Measurements from ENCODE around the gene HMX2. TPM values are rescaled to one million over a fixed set of nuclear protein-coding genes. Genes with fewer than 3 reads are reported as not detected.
A peak's percentile ranks its signal among the peaks of the same experiment; 100 is the strongest.

The HMX2 gene
- total and polyA plus RNA-seq, 2 of the 13 experiments (the other 11 are each of a cell fraction or from before 2014, with no cell fraction given) = not detected

DNA sequence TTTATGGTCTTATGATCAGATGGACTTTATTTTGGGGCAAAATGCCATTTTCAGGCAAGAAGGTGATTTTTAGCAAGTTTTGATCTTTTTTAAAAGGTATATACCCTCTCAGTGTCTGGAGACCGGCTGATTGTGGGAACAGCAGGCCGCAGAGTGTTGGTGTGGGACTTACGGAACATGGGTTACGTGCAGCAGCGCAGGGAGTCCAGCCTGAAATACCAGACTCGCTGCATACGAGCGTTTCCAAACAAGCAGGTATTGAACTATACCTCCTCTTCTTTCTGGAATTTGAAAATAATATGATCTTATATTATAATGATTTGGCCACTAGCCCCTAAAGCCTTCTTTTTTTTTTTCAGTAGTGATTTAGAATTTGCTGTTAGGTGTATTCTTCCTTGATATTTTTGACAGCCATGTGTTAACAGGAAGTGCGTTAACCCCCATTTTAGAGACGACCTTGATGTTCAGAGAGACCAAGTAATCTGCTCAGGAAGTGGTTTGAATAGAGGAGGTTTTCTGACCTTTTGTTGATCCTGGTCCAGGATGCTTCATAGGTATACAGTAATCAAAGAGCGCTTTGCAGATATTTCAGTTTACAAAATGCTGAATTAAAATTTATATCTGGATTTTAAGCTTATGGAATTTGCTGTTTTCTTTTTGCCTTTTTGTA, 12.5 kb downstream of the HMX2 start (continued):
- TF ChIP-seq, protein P1, sequence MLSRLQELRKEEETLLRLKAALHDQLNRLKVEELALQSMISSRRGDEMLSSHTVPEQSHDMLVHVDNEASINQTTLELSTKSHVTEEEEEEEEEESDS (CRISPR knock-in tag; IDR thresholded peaks at IDR 0.05; ENCODE audit: borderline replicate concordance) = no peak
- TF ChIP-seq, protein P2, sequence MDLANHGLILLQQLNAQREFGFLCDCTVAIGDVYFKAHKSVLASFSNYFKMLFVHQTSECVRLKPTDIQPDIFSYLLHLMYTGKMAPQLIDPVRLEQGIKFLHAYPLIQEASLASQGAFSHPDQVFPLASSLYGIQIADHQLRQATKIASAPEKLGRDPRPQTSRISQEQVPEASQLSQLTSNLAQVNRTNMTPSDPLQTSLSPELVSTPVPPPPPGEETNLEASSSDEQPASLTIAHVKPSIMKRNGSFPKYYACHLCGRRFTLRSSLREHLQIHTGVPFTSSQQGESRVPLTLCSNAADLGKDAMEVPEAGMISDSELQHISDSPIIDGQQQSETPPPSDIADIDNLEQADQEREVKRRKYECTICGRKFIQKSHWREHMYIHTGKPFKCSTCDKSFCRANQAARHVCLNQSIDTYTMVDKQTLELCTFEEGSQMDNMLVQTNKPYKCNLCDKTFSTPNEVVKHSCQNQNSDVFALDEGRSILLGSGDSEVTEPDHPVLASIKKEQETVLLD (CRISPR knock-in tag; IDR thresholded peaks at IDR 0.05; ENCODE audit: low read depth) = no peak
- TF ChIP-seq STAG1 (CRISPR knock-in tag; IDR thresholded peaks at IDR 0.05) = no peak

DNA sequence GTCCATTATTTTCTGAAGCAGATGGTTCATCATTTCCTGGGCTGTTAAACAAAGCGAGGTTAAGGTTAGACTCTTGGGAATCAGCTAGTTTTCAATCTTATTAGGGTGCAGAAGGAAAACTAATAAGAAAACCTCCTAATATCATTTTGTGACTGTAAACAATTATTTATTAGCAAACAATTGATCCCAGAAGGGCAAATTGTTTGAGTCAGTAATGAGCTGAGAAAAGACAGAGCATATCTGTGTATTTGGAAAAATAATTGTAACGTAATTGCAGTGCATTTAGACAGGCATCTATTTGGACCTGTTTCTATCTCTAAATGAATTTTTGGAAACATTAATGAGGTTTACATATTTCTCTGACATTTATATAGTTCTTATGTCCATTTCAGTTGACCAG, 16.4 kb downstream of the HMX2 start:
- TF ChIP-seq NR2C2 (CRISPR knock-in tag; IDR thresholded peaks at IDR 0.05; ENCODE audit: borderline replicate concordance) (no peak), SAP130 (CRISPR knock-in tag; IDR thresholded peaks at IDR 0.05; ENCODE audit: low read depth) (no peak), AGO1 (IDR thresholded peaks at IDR 0.05; ENCODE audit: low read depth, low read length, poor library complexity, severe bottlenecking) (no peak), RBFOX2 (IDR thresholded peaks at IDR 0.05; ENCODE audit: low read depth, low read length) (0 out of 2 replicates have a peak, but pooled peaks have one; percentile 30)
- TF ChIP-seq, protein P3, sequence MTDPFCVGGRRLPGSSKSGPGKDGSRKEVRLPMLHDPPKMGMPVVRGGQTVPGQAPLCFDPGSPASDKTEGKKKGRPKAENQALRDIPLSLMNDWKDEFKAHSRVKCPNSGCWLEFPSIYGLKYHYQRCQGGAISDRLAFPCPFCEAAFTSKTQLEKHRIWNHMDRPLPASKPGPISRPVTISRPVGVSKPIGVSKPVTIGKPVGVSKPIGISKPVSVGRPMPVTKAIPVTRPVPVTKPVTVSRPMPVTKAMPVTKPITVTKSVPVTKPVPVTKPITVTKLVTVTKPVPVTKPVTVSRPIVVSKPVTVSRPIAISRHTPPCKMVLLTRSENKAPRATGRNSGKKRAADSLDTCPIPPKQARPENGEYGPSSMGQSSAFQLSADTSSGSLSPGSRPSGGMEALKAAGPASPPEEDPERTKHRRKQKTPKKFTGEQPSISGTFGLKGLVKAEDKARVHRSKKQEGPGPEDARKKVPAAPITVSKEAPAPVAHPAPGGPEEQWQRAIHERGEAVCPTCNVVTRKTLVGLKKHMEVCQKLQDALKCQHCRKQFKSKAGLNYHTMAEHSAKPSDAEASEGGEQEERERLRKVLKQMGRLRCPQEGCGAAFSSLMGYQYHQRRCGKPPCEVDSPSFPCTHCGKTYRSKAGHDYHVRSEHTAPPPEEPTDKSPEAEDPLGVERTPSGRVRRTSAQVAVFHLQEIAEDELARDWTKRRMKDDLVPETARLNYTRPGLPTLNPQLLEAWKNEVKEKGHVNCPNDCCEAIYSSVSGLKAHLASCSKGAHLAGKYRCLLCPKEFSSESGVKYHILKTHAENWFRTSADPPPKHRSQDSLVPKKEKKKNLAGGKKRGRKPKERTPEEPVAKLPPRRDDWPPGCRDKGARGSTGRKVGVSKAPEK (CRISPR knock-in tag; IDR thresholded peaks at IDR 0.05; ENCODE audit: borderline replicate concordance) = no peak
- Histone ChIP-seq H3K79me2 (ENCODE audit: insufficient read depth, low read length) (peaks cover 17% of the 10 kb centered on the region), H3K27ac (ENCODE audit: extremely low read length, insufficient read depth, low read length) (no peak overlapping the region), H3K27me3 (ENCODE audit: control insufficient read depth in 1 of 2, insufficient read depth in 2 of 2, low read length in 2 of 2) (no peaks in the 10 kb centered on the region), H3K9me3 (ENCODE audit: low read length) (no peaks in the 10 kb centered on the region), H3K4me1 (ENCODE audit: insufficient read depth, low read length) (peaks cover 18% of the 10 kb centered on the region), H4K20me1 (ENCODE audit: insufficient read depth, low read length) (peaks cover 3% of the 10 kb centered on the region; the same call in 1 of the 2 replicates), H3K9ac (ENCODE audit: insufficient read depth, low read depth, low read length) (no peak overlapping the region), H2AFZ (ENCODE audit: low read length) (no peak overlapping the region), H3K4me3 (replicated peaks in 1 of 3; ENCODE audit: insufficient read depth in 1 of 3, low read depth in 2 of 3, low read length in 3 of 3) (no peak overlapping the region), H3K4me2 (ENCODE audit: low read depth, low read length) (no peak overlapping the region), H3K36me3 (replicated peaks in 1 of 2; ENCODE audit: control insufficient read depth in 1 of 2, insufficient read depth in 2 of 2, low read length in 2 of 2) (peaks cover 22 to 65% of the 10 kb centered on the region in 2 experiments)
- intact Hi-C loops (cut with micrococcal nuclease; ENCODE audit: unreplicated experiment) (no loop called here), in situ Hi-C loops (cut with HindIII; ENCODE audit: extremely low pct_ligation_motif_present, low pct_unique_long_range_greater_than_20kb) (no loop called here)
- DNase-seq (ENCODE audit: low spot score) (no peak), ATAC-seq (no peak), FAIRE-seq (no peak)
- ChIA-PET POLR2A (no interaction called here), CTCF (ENCODE audit: low intra/inter-chr PET ratio, low total read pairs) (no interaction called here)
- 96% methylated on average over 2 of the region's 2 CpGs for WGBS (ENCODE audit: low lambda C conversion rate)
- BruUV-seq (replicated peaks) = no TSS peak

Measured in HepG2 (cell line).